ENCODE data around the gene HS1BP3.

Gene HS1BP3
- 10.4 to 32.3 reads per million in 2 experiments for total RNA-seq

GRCh38 chr2:20650877-20651730, at the start of gene HS1BP3:
HS1BP3 (minus strand) TSS chr2:20651098; CDS start chr2:20651063, 35 bp downstream.
- DNase-seq (ENCODE audit: low read depth) = peak; percentile 83

GRCh38 chr2:20698916-20699613, 48.2 kb upstream of the HS1BP3 start:
- DNase-seq (ENCODE audit: low read depth) = no peak

GRCh38 chr2:20697322-20697934, 46.5 kb upstream of the HS1BP3 start:
- no peak for DNase-seq (ENCODE audit: low read depth)

- DNase-seq (ENCODE audit: low read depth) = no peak
Measured at GRCh38 chr2:20696366-20696765, 45.5 kb upstream of the HS1BP3 start.

- DNase-seq (ENCODE audit: low read depth) = no peak
Measured at GRCh38 chr2:20693317-20693716, 42.4 kb upstream of the HS1BP3 start.

GRCh38 chr2:20692081-20692480, 41.2 kb upstream of the HS1BP3 start:
- DNase-seq (ENCODE audit: low read depth) = no peak

- no peak for DNase-seq (ENCODE audit: low read depth)
Measured at GRCh38 chr2:20691076-20691734, 40.3 kb upstream of the HS1BP3 start.

- no peak for DNase-seq (ENCODE audit: low read depth)
Measured at GRCh38 chr2:20689428-20690264, 38.7 kb upstream of the HS1BP3 start.

GRCh38 chr2:20687260-20687832, 36.4 kb upstream of the HS1BP3 start:
- DNase-seq (ENCODE audit: low read depth) = no peak

- DNase-seq (ENCODE audit: low read depth) = no peak
Measured at GRCh38 chr2:20684581-20685063, 33.7 kb upstream of the HS1BP3 start.

- DNase-seq (ENCODE audit: low read depth) = no peak
Measured at GRCh38 chr2:20682167-20682920, 31.4 kb upstream of the HS1BP3 start.

- no peak for DNase-seq (ENCODE audit: low read depth)
Measured at GRCh38 chr2:20680744-20681375, 30.0 kb upstream of the HS1BP3 start.

GRCh38 chr2:20678780-20679179, 27.9 kb upstream of the HS1BP3 start:
- no peak for DNase-seq (ENCODE audit: low read depth)

- no peak for DNase-seq (ENCODE audit: low read depth)
Measured at GRCh38 chr2:20678086-20678395, 27.1 kb upstream of the HS1BP3 start.

- DNase-seq (ENCODE audit: low read depth) = no peak
Measured at GRCh38 chr2:20677301-20678085, 26.6 kb upstream of the HS1BP3 start.

- no peak for DNase-seq (ENCODE audit: low read depth)
Measured at GRCh38 chr2:20676353-20677215, 25.7 kb upstream of the HS1BP3 start.

- no peak for DNase-seq (ENCODE audit: low read depth)
Measured at GRCh38 chr2:20675701-20676352, 24.9 kb upstream of the HS1BP3 start.
